ENCODE data around the gene GPR160. TPM values are rescaled to one million over a fixed set of nuclear protein-coding genes. Genes with fewer than 3 reads are reported as not detected.

GPR160 gene
- total and polyA plus RNA-seq, 3 donors from 2014 or later, result 3.9 to 10.4 (median 4.2) TPM

- no peak for DNase-seq
- no peaks in the 10 kb centered on the region for H3K27me3 ChIP-seq
- no peak for TF ChIP-seq POLR2A (IDR thresholded peaks at IDR 0.05)
- no peak for TF ChIP-seq CTCF (IDR thresholded peaks at IDR 0.05)
- H3K4me1 ChIP-seq, result no peaks in the 10 kb centered on the region
- no peaks in the 10 kb centered on the region for H3K9me3 ChIP-seq
- WGBS, 2 donors, result 56 to 71% methylated on average over 1 of the region's 1 CpG
- no peak overlapping the region for H3K4me3 ChIP-seq
- H3K36me3 ChIP-seq (ENCODE audit: low read depth, missing control alignments), result no peaks in the 10 kb centered on the region
- peak overlapping the region in 1 of 2 donors; percentile 36 for H3K27ac ChIP-seq
- intact Hi-C loops (cut with DNase I; ENCODE audit: low total_unique reads), result no loop called here
Observed at GRCh38 chr3:170002879-170003278, 34.9 kb upstream of the GPR160 start.

- H3K4me3 ChIP-seq, result no peak overlapping the region
- H3K27me3 ChIP-seq, result no peaks in the 10 kb centered on the region
- H3K27ac ChIP-seq, result no peak overlapping the region
- H3K36me3 ChIP-seq (ENCODE audit: low read depth, missing control alignments), result no peaks in the 10 kb centered on the region
- H3K9me3 ChIP-seq, result no peaks in the 10 kb centered on the region
- 55 to 71% methylated on average over 2 of the region's 2 CpGs for WGBS, 2 donors
- DNase-seq, result no peak
- H3K4me1 ChIP-seq, result no peaks in the 10 kb centered on the region
- TF ChIP-seq POLR2A (IDR thresholded peaks at IDR 0.05) (no peak), CTCF (IDR thresholded peaks at IDR 0.05) (no peak)
- intact Hi-C loops (cut with DNase I; ENCODE audit: low total_unique reads), result no loop called here
Observed at GRCh38 chr3:170003881-170004356, 33.9 kb upstream of the GPR160 start.

- 57 to 66% methylated on average over 7 of the region's 7 CpGs for WGBS, 2 donors
- DNase-seq, result peak; percentile 47
- TF ChIP-seq POLR2A (IDR thresholded peaks at IDR 0.05) (no peak), CTCF (IDR thresholded peaks at IDR 0.05) (no peak)
- Histone ChIP-seq H3K27me3 (no peaks in the 10 kb centered on the region), H3K9me3 (no peaks in the 10 kb centered on the region), H3K36me3 (ENCODE audit: low read depth, missing control alignments) (no peaks in the 10 kb centered on the region), H3K4me3 (no peak overlapping the region), H3K4me1 (no peaks in the 10 kb centered on the region), H3K27ac (no peak overlapping the region)
- intact Hi-C loops (cut with DNase I; ENCODE audit: low total_unique reads), result no loop called here
Observed at GRCh38 chr3:170007031-170007663, 30.6 kb upstream of the GPR160 start.

GRCh38 chr3:170010498-170010897 is 27.3 kb upstream of the GPR160 start:
- no peak for TF ChIP-seq CTCF (IDR thresholded peaks at IDR 0.05)
- no peak for TF ChIP-seq POLR2A (IDR thresholded peaks at IDR 0.05)
- Histone ChIP-seq H3K36me3 (ENCODE audit: low read depth, missing control alignments) (no peaks in the 10 kb centered on the region), H3K4me3 (no peak overlapping the region), H3K27ac (no peak overlapping the region), H3K4me1 (no peaks in the 10 kb centered on the region), H3K27me3 (no peaks in the 10 kb centered on the region), H3K9me3 (no peaks in the 10 kb centered on the region)
- WGBS, 2 donors, result 85 to 91% methylated on average over 4 of the region's 4 CpGs
- DNase-seq, result no peak
- intact Hi-C loops (cut with DNase I; ENCODE audit: low total_unique reads), result no loop called here

Data from testis (tissue), 3 donors.